ENCODE measurements around the gene CASP9.

The CASP9 gene

DNA sequence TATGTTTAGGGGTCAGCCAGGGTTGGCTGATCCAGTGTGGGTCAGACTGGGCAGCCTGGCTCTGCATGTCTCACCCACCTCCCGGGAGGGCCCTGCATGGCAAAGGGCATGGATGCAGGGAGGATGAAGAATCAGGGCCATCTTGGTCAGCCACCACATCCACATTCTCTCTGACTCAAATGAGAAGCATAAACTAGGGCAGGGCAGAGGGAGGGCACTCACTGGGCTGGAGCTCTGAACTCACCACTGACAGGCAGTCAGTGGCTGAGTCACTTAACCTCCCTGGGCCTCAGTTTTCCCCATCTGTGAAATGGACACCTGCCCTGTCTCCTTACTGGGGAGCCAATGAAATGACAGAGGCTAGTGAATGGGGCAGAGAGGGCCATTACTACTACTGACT, 71.8 kb downstream of the CASP9 start:
- TF ChIP-seq, protein P1, sequence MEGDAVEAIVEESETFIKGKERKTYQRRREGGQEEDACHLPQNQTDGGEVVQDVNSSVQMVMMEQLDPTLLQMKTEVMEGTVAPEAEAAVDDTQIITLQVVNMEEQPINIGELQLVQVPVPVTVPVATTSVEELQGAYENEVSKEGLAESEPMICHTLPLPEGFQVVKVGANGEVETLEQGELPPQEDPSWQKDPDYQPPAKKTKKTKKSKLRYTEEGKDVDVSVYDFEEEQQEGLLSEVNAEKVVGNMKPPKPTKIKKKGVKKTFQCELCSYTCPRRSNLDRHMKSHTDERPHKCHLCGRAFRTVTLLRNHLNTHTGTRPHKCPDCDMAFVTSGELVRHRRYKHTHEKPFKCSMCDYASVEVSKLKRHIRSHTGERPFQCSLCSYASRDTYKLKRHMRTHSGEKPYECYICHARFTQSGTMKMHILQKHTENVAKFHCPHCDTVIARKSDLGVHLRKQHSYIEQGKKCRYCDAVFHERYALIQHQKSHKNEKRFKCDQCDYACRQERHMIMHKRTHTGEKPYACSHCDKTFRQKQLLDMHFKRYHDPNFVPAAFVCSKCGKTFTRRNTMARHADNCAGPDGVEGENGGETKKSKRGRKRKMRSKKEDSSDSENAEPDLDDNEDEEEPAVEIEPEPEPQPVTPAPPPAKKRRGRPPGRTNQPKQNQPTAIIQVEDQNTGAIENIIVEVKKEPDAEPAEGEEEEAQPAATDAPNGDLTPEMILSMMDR (IDR thresholded peaks at IDR 0.05; ENCODE audit: control insufficient read depth, insufficient read depth, low read depth, low read length, missing control alignments): no peak
- DNase-seq (ENCODE audit: low read depth): no peak
- H3K4me3 ChIP-seq (ENCODE audit: control insufficient read depth, low read depth, low read length): no peak overlapping the region

DNA sequence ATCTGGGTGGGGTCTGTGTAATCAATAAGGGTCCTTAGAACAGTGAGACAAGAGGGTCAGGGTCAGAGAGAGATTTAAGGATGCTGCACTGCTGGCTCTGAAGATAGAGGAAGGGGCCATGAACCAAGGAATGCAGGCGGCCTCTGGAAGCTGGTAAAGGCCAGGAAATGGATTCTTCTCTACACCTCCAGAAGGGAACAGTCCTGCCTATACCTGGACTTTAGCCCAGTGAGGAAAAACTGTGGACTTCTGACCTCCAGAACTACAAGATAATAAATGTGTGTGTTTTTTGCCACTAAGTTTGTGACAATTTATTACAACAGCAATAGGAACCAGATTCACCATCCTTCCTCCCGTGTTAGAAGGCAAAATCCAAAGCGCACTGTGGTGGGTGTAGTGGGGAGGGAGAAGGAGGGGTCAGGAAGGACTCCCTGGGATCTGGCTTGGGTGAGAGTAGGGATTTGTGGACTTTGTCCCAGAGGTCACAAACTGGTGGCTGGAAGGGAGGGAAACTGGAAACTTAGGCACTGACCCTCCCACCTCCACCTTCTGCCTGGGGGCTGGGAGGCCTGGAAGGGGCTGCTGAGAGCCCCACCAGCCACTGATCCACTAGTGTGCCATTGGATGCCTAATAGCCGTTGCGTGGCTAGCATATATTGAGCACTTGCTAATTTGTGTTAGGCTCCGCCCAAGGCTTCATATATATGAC, 72.8 kb downstream of the CASP9 start:
- no peak overlapping the region for H3K4me3 ChIP-seq (ENCODE audit: control insufficient read depth, low read depth, low read length)
- no peak for DNase-seq (ENCODE audit: low read depth)
- TF ChIP-seq, protein P1 (IDR thresholded peaks at IDR 0.05; ENCODE audit: control insufficient read depth, insufficient read depth, low read depth, low read length, missing control alignments): no peak

DNA sequence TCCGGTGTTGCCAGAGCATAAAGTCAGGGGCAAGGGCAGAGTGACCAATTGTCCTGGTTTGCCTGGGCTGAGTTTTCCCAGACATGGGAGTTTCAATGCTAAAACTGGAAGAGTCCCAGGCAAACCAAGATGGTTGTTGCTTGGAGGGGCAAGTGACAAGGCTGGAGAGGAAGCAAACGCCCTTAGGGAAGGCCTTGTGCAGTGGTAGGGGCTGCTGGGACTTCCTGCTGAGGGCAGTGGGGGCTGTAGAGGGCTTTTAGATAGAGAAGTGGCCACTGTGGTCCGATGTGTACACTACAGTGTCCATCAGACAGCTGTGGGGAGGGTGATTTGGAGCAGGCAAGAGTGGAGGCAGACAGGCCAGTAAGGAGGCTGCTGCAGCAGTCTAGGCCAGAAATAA, 74.4 kb downstream of the CASP9 start:
- TF ChIP-seq, protein P1 (IDR thresholded peaks at IDR 0.05; ENCODE audit: control insufficient read depth, insufficient read depth, low read depth, low read length, missing control alignments): no peak
- DNase-seq (ENCODE audit: low read depth): no peak
- no peak overlapping the region for H3K4me3 ChIP-seq (ENCODE audit: control insufficient read depth, low read depth, low read length)

DNA sequence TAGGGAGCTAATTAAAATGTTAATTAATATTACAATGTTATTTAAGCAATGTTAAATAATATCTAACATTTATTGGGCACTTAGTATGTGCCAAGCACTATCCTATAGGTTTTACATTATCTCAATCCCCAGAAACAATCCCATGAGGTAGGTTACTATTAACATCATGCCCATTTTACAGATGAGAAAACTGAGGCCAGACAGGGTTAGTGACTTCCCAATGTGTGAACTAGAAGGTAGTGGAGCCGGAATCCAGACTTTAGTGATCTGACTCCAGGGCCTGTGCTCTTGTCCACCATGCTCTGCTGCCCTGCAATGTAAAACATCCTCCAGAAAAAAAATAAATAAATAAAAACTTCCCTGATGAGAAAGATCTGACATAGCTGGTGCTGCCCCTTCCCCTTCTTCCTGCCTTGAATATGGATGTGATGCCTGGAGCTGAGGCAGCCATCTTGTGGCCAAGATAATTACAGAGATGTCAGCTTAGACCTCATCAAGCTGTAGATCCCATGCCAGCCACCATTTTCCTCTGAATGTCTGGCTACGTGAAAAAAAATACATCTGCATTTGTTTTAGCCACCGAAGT, 75.0 kb downstream of the CASP9 start:
- TF ChIP-seq, protein P1 (IDR thresholded peaks at IDR 0.05; ENCODE audit: control insufficient read depth, insufficient read depth, low read depth, low read length, missing control alignments): no peak
- H3K4me3 ChIP-seq (ENCODE audit: control insufficient read depth, low read depth, low read length): no peak overlapping the region
- no peak for DNase-seq (ENCODE audit: low read depth)

DNA sequence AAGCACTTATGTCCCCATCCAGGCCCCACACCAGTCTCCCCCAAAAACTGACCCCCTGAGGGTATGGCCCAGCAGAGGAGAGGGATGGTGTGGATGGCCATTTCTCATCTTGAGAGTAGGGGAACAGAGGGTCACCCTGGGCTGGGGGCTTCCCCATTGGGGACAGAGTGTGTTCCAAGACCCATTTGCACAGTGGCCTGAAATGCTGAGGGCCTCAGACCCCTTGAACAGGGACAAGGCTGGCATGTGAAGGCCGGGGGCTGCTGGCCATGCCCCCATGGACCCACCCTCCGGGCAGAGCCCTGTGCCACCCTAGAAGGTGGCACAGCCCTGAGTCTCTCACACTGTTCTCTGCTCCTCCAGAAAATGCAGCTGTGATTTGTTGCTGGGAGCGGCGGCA, 77.8 kb downstream of the CASP9 start:
- no peak overlapping the region for H3K4me3 ChIP-seq (ENCODE audit: control insufficient read depth, low read depth, low read length)
- DNase-seq (ENCODE audit: low read depth): no peak
- TF ChIP-seq, protein P1 (IDR thresholded peaks at IDR 0.05; ENCODE audit: control insufficient read depth, insufficient read depth, low read depth, low read length, missing control alignments): no peak

DNA sequence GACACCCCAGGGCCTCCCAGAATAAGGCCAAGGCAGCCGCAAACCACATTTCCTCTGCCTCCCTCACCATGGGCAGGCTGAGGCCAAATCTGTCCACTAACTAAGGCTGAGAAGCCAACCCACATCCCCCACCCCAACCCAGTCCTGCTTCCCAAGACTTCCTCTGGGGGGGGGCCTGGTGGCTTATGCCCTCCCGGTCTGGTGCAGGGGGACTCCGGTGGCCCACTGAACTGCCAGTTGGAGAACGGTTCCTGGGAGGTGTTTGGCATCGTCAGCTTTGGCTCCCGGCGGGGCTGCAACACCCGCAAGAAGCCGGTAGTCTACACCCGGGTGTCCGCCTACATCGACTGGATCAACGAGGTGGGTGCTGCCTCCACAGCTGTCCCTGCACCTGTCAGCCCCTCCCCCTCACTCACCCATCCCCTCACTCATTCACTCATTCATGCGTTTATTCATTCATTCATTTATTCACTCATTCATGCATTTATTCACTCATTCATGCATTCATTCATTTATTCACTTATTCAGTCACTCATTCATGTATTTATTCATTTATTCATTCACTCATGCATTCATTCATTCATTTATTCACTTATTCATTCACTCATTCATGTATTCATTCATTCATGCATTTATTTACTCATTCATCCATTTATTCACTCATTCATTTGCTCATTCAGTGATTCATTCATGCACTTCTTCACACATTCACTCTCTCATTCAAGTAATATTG, 78.5 kb downstream of the CASP9 start:
- TF ChIP-seq, protein P1 (IDR thresholded peaks at IDR 0.05; ENCODE audit: control insufficient read depth, insufficient read depth, low read depth, low read length, missing control alignments): no peak
- no peak for DNase-seq (ENCODE audit: low read depth)
- H3K4me3 ChIP-seq (ENCODE audit: control insufficient read depth, low read depth, low read length): no peak overlapping the region

Data from AG09309 (cell line).